Hepatocyte (in vitro differentiated cells): Measurements from ENCODE around the gene PTPRC. TPM values are rescaled to one million over a fixed set of nuclear protein-coding genes. Genes with fewer than 3 reads are reported as not detected.
"Not testable (repeated sequence)": the region's sequence is repeated elsewhere in the genome, so short reads cannot be mapped to it uniquely, and the experiment has no call there.

Experiments used
- DNase-seq: peaks from one replicate; pipeline ENCODE4 v3.0.0-alpha.2; 2016; ENCODE audit warnings: low spot score
- H2AFZ ChIP-seq: fragments of 200-600 bp; sonication (generic); 2 replicates; pipeline ENCODE4 v1.6.0; 2016; ENCODE audit warnings: antibody characterized with exemption, mild to moderate bottlenecking
- H3K27ac ChIP-seq: fragments of 200-600 bp; sonication (generic); 2 replicates; pipeline ENCODE4 v1.5.1; 2016; ENCODE audit warnings: mild to moderate bottlenecking
- H3K27me3 ChIP-seq: fragments of 200-600 bp; sonication (generic); 2 replicates; pipeline ENCODE4 v1.6.1; 2016
- H3K36me3 ChIP-seq: fragments of 200-600 bp; sonication (generic); replicated peaks from 2 replicates; pipeline ENCODE4 v1.5.1; 2016; ENCODE audit warnings: low read depth; ENCODE audit not compliant: insufficient read depth
- H3K4me1 ChIP-seq: fragments of 200-600 bp; sonication (generic); 2 replicates; pipeline ENCODE4 v1.5.1; 2016; ENCODE audit warnings: mild to moderate bottlenecking, moderate library complexity; ENCODE audit not compliant: insufficient read depth
- H3K4me2 ChIP-seq: fragments of 200-600 bp; sonication (generic); 2 replicates; pipeline ENCODE4 v1.6.0; 2016
- H3K4me3 ChIP-seq: fragments of 200-600 bp; sonication (generic); 2 replicates; pipeline ENCODE4 v1.5.1; 2016; ENCODE audit warnings: mild to moderate bottlenecking
- H3K79me2 ChIP-seq: fragments of 200-600 bp; sonication (generic); 2 replicates; pipeline ENCODE4 v1.6.0; 2017; ENCODE audit warnings: mild to moderate bottlenecking
- H3K9me2 ChIP-seq: fragments of 200-600 bp; sonication (generic); replicated peaks from 2 replicates; pipeline ENCODE4 v1.6.0; 2017; ENCODE audit warnings: mild to moderate bottlenecking; ENCODE audit not compliant: insufficient read depth
- H3K9me3 ChIP-seq: fragments of 200-600 bp; sonication (generic); 2 replicates; pipeline ENCODE4 v1.5.1; 2016; ENCODE audit warnings: low read depth, mild to moderate bottlenecking
- H4K20me1 ChIP-seq: fragments of 200-600 bp; sonication (generic); 2 replicates; pipeline ENCODE4 v1.6.0; 2016; ENCODE audit warnings: mild to moderate bottlenecking; ENCODE audit not compliant: insufficient read depth, poor library complexity, severe bottlenecking
- CTCF ChIP-seq: fragments of 200-600 bp; sonication (generic); IDR thresholded peaks from 2 replicates; pipeline ENCODE4 v1.5.1; 2016; ENCODE audit warnings: antibody characterized with exemption, mild to moderate bottlenecking; ENCODE audit not compliant: poor library complexity
- EZH2 ChIP-seq: fragments of 200-600 bp; sonication (generic); IDR thresholded peaks from 2 replicates; pipeline ENCODE4 v1.6.1; 2016; ENCODE audit warnings: antibody characterized with exemption, mild to moderate bottlenecking, borderline replicate concordance
- EZH2phosphoT487 ChIP-seq: fragments of 200-600 bp; sonication (generic); IDR thresholded peaks from one replicate; pipeline ENCODE4 v1.6.1; 2018; ENCODE audit warnings: antibody characterized with exemption, mild to moderate bottlenecking, low read depth, moderate library complexity; ENCODE audit not compliant: unreplicated experiment, severe bottlenecking
- WGBS: methylation state at CpG from one replicate; pipeline ENCODE4 v1.1.6; 2016; ENCODE audit warnings: low lambda C conversion rate; ENCODE audit errors: missing lambda C conversion rate; 5-methylcytosine and 5-hydroxymethylcytosine counted together
- polyA plus RNA-seq: library from polyadenylated mRNA; unstranded; fragments of >200 nt; fragmentation: Nextera tagmentation; extraction: Ambion mirVana; gene quantifications from 2 replicates; pipeline ENCODE4 v1.2.1, GENCODE V29; 2016
- total RNA-seq: library from RNA; depleted of rRNA; stranded (reverse); fragments of >200 nt; gene quantifications from 2 replicates; pipeline ENCODE4 v1.2.3, GENCODE V29; 2014

Gene PTPRC
- total and polyA plus RNA-seq, 2 experiments from 2014 or later = 0.87 TPM; not detected in 1

- no peaks in the 10 kb centered on the region for H3K36me3 ChIP-seq
- DNase-seq = no peak
- H3K79me2 ChIP-seq = no peaks in the 10 kb centered on the region
- WGBS = 94% methylated on average over 1 of the region's 1 CpG
- no peaks in the 10 kb centered on the region for H3K27me3 ChIP-seq
- no peak overlapping the region for H2AFZ ChIP-seq
- H3K4me2 ChIP-seq = no peak overlapping the region
- H3K9me3 ChIP-seq = no peaks in the 10 kb centered on the region
- H3K4me1 ChIP-seq = no peaks in the 10 kb centered on the region
- no peak overlapping the region for H3K4me3 ChIP-seq
- no peak overlapping the region for H3K27ac ChIP-seq
- H3K9me2 ChIP-seq = no peaks in the 10 kb centered on the region
- H4K20me1 ChIP-seq = no peaks in the 10 kb centered on the region
- TF ChIP-seq EZH2phosphoT487 = no peak
- TF ChIP-seq CTCF = no peak
- TF ChIP-seq EZH2 = no peak
Observed at GRCh38 chr1:198600906-198601305, 37.9 kb upstream of the PTPRC start.

GRCh38 chr1:198601310-198601709, 37.5 kb upstream of the PTPRC start:
- DNase-seq, H3K27me3 ChIP-seq, H3K4me3 ChIP-seq, H3K4me1 ChIP-seq, H3K9me3 ChIP-seq, H3K36me3 ChIP-seq, H2AFZ ChIP-seq, H3K4me2 ChIP-seq, H4K20me1 ChIP-seq, H3K79me2 ChIP-seq, H3K9me2 ChIP-seq, H3K27ac ChIP-seq: not testable (repeated sequence)
- WGBS = 77% methylated on average over 1 of the region's 1 CpG

GRCh38 chr1:198601936-198602889, 36.6 kb upstream of the PTPRC start:
- Histone ChIP-seq H3K9me2 (no peaks in the 10 kb centered on the region), H3K36me3 (no peaks in the 10 kb centered on the region), H3K4me2 (no peak overlapping the region), H4K20me1 (no peaks in the 10 kb centered on the region), H3K9me3 (no peaks in the 10 kb centered on the region), H2AFZ (no peak overlapping the region), H3K79me2 (no peaks in the 10 kb centered on the region), H3K27me3 (no peaks in the 10 kb centered on the region), H3K27ac (no peak overlapping the region), H3K4me3 (no peak overlapping the region), H3K4me1 (no peaks in the 10 kb centered on the region)
- TF ChIP-seq EZH2 = no peak
- no peak for TF ChIP-seq EZH2phosphoT487
- no peak for TF ChIP-seq CTCF
- 94% methylated on average over 2 of the region's 2 CpGs for WGBS
- DNase-seq = no peak

- WGBS = 91% methylated on average over 1 of the region's 1 CpG
- Histone ChIP-seq H3K27me3 (no peaks in the 10 kb centered on the region), H3K9me3 (no peaks in the 10 kb centered on the region), H3K36me3 (no peaks in the 10 kb centered on the region), H2AFZ (no peak overlapping the region), H3K4me3 (no peak overlapping the region), H3K27ac (no peak overlapping the region), H3K4me1 (no peaks in the 10 kb centered on the region), H4K20me1 (no peaks in the 10 kb centered on the region), H3K9me2 (no peaks in the 10 kb centered on the region), H3K4me2 (no peak overlapping the region), H3K79me2 (no peaks in the 10 kb centered on the region)
- DNase-seq = no peak
- TF ChIP-seq CTCF = no peak
- no peak for TF ChIP-seq EZH2phosphoT487
- TF ChIP-seq EZH2 = no peak
Observed at GRCh38 chr1:198604975-198605374, 33.9 kb upstream of the PTPRC start.
